T-helper 2 cell treated with Interferon-gamma antibody and Interleukin-4, amounts not matched to agents 100 ng/mL and 5 ng/mL, for 36 hours (primary cell): ENCODE results near the gene PRSS8. TPM values are rescaled to one million over a fixed set of nuclear protein-coding genes. Genes with fewer than 3 reads are reported as not detected.

Source experiments
- intact Hi-C: fragments of 100-400 bp; cut with micrococcal nuclease; formaldehyde crosslinking; loops from one replicate; pipeline ENCODE4 v1.15.1; 2023
- total RNA-seq: library from RNA; stranded (reverse); gene quantifications from 2 replicates; pipeline ENCODE4 v1.2.3, GENCODE V29; 2022

The PRSS8 gene
- total RNA-seq, 1 donor from 2014 or later: 0.18 TPM

DNA sequence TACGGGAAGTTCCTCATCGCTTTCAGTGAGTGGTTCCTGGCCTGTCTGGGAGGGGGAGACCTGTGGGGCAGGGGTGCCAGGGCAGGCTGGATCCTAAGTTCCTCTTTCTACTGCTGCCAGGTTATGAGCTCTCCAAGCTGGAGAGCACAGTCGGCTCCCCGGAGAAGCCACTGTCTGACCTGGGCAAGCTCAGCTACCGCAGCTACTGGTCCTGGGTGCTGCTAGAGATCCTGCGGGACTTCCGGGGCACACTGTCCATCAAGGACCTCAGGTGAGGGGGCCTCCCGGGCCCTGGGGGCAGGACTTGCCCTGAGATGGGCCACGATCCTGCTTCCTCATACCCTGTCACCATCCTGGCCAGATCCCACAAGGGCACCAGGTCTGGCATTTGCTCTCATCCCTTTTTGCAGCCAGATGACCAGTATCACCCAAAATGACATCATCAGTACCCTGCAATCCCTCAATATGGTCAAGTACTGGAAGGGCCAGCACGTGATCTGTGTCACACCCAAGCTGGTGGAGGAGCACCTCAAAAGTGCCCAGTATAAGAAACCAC is 5.1 kb downstream of the PRSS8 start:
- intact Hi-C loops: no loop called here

DNA sequence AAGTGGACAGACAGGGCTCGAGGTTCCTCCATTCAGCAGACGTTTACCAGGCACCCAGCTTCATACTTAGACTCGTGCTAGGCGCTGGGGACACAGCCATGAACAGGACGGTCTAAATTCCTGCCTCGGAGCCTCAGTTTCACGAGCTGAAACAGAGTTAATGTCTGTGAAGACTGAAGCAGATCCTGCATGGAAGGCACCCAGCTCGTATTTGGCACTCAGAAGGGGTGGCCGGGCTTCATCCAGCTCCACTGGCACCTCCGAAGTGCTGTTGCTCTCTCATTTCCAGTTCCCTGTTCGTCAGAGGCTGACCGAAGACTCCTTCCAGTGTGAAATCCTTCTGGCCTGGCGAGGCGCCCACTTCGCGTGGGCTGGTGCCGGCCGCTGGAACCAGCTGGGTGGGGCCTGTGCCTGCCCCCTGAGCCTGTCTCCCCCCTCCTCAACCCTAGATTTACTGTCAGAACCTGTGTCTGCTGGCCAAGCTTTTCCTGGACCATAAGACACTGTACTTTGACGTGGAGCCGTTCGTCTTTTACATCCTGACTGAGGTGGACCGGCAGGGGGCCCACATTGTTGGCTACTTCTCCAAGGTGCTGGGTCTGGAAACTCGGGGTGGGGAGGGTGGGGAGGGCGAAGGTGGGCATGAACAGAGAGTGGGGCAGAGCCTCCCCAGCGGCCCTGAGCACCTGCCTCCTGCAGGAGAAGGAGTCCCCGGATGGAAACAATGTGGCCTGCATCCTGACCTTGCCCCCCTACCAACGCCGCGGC is 5.8 kb downstream of the PRSS8 start:
- intact Hi-C loops: no loop called here

DNA sequence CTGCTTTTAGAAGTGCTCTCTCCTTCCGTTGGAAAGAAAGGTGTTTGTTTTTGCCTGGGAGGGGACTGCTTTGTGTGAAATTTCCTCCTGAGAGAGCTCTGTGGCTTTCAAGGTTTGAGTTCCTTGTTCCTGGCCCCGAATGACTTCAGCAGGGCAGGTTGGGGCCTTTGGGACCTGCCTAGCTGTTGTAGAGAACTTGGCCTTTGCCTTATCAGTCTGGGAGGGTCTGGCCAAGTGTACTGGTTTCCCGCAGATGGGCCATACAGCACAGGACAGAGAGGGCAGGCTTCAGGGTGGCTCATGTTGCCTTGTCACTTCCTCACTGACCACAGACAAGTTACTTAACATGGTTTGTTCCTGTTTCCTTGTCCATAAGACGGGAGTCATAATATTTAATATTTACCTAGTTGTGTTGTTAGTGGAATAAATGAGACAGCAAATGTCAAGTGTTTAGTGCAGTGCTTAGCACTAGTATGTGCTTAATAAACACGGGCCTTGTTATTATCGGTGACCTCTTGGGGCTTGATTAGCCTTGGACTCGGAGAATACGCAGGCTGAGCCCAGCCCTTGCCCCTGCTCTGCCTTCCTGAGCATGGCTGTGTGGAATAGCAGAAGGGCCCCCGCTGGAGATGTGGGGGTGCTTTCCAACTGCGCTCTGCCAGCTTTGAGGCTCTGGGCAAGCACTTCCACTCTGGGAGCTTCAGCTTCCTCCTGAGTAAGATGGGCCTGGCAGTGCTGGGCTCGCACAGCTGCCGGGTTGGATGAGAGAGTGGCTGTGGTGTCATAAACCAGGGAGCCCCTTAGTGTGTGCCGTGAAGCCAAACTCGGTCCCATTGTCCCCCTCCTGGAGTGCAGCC is 6.6 kb downstream of the PRSS8 start:
- intact Hi-C loops: no loop called here

DNA sequence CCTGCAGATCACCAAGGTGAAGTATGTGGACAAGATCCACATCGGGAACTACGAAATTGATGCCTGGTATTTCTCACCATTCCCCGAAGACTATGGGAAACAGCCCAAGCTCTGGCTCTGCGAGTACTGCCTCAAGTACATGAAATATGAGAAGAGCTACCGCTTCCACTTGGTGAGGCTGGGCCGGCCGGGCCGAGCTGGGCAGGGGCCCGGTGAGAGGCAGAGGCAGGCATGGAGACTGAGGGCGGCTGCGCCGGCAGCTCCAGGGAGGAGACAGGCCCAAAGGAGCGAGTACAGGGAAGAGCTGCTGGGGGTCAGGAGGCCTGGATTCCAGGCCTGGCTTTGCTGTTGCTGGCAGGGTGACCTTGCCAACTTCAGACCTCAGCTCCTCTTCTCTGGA is 8.3 kb downstream of the PRSS8 start:
- intact Hi-C loops: no loop called here

DNA sequence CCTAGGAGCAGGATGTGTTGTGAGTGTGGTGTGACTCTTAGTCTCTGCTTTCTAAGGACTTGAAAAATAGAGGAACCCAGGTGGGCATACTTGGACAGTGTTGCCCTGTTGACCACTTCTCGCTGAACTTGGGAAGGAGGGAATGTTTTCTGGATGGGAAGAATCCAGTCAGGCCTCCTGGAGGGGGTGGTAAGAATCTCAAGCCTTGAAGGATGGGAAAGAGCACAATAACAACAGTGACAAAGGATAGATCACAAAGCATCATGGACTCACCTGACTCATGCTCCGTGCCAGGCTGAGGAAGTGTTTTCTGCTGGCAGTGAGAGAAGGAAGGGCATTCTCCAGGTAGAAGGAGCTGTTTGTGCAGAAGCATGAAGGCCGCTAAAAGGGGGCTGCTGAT is 9.7 kb downstream of the PRSS8 start:
- intact Hi-C loops: no loop called here

DNA sequence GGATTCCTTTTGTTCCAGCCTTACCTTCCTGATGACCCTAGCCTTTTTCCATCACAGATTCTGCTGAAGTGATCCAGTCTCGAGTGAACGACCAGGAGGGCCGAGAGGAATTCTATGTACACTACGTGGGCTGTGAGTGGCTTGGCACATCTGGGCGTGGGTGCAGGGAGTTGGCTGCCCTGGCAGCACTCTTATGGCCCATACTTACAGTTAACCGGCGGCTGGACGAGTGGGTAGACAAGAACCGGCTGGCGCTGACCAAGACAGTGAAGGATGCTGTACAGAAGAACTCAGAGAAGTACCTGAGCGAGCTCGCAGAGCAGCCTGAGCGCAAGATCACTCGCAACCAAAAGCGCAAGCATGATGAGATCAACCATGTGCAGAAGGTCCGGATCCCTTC is 15.4 kb downstream of the PRSS8 start:
- intact Hi-C loops: no loop called here

DNA sequence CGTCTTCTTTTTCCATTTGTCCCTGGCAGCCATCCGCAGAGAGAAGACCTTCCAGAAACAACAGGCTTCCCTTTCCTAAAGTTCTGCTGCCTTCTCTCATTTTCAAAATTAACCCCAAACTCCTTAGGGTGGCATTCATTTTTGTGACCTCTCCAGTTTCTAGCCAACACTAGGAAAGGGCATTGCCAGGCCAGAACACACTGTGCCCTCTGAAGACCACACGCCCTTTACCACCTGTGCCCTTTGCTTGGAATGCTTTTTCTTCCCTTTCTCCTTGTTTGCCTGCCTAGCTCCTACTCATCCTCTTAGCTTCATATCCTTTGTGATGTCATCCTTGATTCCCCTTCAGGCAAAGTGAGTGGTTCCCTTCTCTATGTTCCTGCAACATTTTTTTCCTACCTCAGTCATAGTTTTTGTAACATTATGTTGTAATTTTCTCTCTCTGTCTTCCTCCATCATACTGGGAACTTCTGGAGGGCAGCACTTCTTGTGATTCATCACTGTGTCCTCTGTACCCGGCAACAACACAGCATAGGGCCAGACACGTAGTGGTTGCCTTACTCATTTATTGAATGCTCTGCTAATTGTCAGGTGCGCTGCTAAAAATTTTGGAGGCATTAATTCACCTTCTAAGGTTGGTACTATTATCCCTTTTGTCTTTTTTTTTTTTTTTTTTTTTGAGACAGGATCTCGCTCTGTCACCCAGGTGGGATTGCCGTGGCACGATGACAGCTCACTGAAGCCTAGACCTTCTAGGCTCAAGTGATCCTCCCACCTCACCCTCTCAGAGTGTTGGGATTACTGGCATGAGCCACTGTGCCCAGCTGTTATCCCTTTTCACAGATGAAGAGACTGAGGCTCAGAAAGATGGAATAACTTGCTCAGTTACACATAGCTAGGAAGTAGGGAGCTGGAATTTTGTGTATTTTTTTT is 17.0 kb downstream of the PRSS8 start:
- intact Hi-C loops: loop anchor here (5.0 kb wide), 1 partner anchor 86 kb away; the partner anchor contains the start of gene STX4

DNA sequence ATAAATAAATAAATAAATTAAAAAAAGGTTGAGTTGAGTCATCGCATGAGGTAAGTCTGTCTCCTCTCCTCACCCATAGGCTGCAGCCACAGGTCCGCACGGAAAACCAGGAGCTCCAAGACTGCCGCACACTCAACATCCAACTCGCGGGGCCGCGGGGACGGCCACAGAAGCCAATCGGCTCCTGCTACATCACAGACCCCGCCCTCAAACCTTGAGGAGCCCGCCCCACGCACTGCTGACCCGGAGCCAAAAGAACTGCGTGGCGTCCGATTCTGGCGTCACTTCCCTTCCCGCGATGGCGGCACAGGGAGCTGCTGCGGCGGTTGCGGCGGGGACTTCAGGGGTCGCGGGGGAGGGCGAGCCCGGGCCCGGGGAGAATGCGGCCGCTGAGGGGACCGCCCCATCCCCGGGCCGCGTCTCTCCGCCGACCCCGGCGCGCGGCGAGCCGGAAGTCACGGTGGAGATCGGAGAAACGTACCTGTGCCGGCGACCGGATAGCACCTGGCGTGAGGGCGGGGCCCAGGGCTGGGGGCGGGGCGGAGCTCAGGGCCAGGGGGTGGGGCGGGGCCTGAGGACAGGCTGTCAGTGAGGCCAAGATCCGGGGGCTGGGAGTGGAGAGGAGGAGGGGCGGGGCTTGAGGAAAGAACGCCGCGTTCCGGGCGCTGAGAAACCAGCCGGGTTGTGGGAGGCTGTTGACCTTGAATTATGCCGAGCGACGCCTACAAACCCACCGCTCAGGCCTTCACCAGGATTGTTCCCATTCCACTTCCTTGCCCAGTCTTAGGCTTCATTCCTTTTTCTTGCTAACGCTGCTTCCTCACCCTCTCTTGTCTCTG is 17.9 kb downstream of the PRSS8 start, which contains the start of gene KAT8:
Gene KAT8, plus strand, starts transcription at position 281 of the 839 bp plus-strand sequence. Its CDS starts 18 bp downstream, at position 299.
- intact Hi-C loops: loop anchor here (1.0 to 5.0 kb wide), 7 partner anchors 23 to 342 kb away; partner anchors contain the start of genes ARMC5, FUS, SETD1A and STX4

DNA sequence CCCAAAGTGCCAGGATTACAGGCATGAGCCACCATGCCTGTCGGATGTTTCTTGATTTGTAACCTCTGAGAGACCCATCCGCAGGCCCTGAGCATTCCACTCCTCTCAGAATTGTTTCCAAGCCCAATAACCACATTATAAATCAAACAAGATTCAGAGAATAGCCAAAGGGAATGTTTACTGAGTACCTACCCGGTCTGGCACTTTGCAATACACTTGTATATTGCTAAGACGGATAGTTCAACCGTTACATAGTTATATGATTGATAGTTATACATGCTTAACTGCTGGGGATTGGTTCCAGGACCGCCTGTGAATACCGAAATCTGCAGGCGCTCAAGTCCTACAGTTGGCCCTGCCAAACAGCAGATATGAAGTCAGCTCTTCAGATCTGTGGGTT is 21.1 kb downstream of the PRSS8 start:
- intact Hi-C loops: no loop called here

DNA sequence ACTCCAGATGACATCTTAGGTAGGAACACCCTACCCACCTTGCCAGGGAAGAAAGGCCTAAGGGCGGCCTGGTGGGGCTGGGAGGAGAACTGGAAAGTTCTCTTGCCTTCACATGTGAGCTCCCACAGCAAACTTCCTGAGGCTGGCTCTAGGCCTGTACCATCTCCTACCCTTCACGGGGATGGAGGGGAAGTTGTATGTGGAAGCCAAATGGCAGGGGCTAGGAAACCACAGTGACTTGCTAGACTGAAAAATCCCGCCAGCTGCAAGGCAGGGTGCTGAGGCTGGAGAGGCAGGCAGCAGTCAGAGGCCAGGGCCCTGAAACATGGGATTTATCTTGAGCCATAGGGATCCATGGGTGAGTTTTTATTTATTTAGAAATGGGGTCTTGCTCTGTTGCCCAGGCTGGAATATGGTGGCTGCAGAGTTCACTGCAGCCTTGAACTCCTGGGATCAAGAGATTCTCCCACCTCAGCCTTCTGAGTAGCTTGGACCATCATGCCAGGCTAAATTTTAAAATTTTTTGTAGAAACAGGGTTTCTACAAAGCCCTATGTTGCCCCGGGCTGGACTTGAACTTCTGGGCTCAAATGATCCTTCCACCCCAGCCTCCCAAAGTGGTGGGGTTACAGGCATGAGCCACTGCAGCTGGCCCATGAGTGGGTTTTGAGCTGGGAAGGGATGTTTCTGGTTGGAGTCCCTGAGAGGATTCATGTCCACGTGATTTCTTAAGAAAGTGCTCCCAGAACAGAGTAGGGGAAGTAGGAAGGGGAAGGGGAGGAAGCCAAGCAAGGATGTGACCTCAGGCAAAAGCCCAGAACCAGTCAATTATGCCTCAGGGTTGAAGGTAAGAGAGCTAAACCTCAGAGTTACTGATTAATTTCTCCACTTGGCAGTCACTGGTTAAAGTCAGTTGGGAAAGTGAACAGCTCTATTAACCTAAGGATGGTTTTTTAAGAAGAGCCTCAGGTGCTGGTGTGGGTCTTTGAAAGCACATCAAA is 22.1 kb downstream of the PRSS8 start:
- intact Hi-C loops: no loop called here

DNA sequence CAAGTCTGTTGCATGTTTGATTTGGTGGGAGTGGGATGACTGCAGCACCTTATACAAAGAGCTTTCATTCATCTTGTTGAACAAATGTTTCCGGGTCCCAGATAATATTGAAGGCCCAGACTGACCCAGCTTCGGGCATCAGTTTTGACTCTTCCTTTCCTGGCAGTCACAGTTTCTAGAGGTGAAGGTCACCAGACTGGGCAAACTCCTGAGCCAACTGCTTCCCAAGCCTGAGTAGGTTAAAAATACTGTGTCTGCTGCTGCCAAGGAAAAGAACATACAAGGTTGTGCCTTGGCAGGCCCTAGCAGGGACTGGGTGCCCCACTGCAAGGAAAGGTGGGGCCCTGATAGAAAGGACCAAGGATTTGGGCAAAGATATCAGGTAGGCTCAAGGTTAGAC is 22.8 kb downstream of the PRSS8 start:
- intact Hi-C loops: no loop called here

DNA sequence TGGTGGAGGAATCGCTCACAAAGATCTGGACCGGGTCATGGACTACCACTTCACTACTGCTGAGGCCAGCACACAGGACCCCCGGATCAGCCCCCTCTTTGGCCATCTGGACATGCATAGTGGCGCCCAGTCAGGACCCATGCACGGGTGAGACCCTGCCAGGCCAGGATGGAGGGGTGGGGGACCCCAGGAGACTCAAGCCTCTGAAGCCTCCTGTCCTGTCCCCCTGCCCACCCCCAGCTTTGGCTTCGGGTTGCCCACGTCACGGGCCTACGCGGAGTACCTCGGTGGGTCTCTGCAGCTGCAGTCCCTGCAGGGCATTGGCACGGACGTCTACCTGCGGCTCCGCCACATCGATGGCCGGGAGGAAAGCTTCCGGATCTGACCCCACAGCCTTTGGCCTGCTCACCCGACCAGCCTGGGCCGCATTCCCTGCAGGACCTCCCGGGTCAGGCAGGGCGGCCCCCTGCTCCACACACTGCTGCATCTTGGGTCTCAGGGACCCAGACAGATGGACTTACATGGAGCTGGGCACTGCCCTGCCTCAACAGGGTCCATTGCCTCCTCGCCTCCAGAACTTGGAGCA is 23.6 kb downstream of the PRSS8 start:
- intact Hi-C loops: no loop called here

DNA sequence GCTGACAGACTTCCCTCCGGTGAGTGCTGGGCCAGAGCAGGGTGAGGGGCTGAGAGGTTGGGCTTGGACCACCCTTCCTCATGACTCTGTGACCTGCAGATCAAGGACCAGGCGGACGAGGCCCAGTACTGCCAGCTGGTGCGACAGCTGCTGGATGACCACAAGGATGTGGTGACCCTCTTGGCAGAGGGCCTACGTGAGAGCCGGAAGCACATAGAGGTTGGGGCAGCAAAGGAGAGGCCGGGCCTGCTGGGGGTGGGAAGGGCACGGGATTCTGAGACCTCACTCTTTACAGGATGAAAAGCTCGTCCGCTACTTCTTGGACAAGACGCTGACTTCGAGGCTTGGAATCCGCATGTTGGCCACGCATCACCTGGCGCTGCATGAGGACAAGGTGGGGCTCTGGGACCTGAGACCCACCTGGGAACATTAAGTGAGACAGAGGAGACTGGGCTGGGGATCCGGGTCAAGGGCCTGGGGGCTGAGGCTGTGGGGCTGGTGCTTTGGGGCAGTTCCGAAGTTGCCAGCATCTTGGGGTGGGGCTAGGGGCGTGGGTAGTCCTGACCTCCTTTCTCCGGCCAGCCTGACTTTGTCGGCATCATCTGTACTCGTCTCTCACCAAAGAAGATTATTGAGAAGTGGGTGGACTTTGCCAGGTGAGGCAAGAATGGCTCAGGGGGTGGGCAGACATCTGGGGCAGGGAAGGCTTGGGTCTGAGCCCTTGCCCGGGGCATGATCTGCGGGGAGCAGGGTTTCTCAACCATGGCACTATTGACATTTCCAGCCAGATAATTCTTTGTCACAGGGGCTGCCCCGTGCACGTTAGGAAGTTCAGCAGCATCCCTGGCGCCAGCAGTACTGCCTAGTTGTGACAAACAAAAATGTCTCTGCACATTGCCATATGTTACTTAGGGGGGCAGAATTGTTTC is 25.2 kb downstream of the PRSS8 start:
- intact Hi-C loops: no loop called here

DNA sequence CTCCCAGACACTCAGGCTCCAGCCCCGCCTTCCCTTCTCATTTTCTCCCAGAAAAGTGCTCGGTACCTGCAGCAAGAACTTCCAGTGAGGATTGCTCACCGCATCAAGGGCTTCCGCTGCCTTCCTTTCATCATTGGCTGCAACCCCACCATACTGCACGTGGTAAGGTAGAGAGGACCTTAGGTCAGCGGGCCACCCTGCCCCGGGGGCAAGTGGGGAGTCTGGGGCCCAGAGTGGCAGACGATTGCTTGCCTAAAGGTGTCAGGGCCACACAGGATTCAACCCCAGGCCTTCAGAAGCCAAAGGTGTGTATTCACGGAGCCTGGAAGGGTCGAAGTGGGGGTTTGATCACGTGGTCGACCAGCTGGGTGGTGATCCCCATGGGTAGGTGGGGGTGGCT is 25.9 kb downstream of the PRSS8 start:
- intact Hi-C loops: loop anchor here (2.0 kb wide), 1 partner anchor 33 kb away; no protein-coding TSS in a partner anchor

DNA sequence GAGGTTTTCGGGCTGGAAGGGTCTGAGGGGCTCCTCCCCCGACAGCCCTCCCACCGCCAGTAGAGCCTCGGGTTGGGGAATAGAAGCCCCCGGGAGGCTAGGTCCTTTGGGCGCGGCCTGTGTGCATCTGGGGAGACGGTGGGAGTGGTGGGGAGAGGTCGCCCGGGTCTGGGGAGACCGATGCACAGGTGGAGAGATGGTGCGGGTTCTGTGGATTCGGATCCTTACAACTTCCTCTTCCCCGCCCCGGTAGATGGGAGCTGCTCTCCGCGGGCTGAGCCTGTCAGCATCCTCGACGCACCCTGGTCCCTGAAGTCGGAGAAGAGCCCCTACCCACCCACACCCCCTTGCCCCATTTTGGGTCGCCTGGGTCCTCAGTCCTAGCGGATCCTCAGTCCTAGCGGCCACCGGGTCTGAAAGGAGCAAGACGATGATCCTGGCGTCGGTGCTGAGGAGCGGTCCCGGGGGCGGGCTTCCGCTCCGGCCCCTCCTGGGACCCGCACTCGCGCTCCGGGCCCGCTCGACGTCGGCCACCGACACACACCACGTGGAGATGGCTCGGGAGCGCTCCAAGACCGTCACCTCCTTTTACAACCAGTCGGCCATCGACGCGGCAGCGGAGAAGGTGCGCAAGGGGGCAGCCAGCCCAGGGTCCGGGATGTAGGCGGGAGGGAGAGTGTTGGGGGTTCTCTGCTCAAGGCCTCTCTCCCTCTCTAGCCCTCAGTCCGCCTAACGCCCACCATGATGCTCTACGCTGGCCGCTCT is 26.6 kb downstream of the PRSS8 start:
- intact Hi-C loops: loop anchor here (2.0 kb wide), 1 partner anchor 34 kb away; no protein-coding TSS in a partner anchor
